NOMO-1 (cell line): ENCODE results near the gene TRIM31.
A peak's percentile ranks its signal among the peaks of the same experiment; 100 is the strongest.

Experiments
- DNase-seq, 2 experiments: peaks; one replicate each; lab custom pipeline; 2025; ENCODE audit not compliant: unreplicated experiment in 2 of 2; lab: John Stamatoyannopoulos, UW

Gene TRIM31

GRCh38 chr6:30113003-30113759 lies at the start of gene TRIM31:
Gene TRIM31 (minus strand): TSS chr6:30113090. CDS start chr6:30112805, 285 bp downstream.
- no peak for DNase-seq

- no peak for DNase-seq
Observed at GRCh38 chr6:30162265-30163089, 49.6 kb upstream of the TRIM31 start.

- DNase-seq: no peak
Observed at GRCh38 chr6:30160785-30161531, 48.1 kb upstream of the TRIM31 start, which contains the start of gene TRIM10. Gene TRIM10 (minus strand): TSS chr6:30161211. CDS start chr6:30160858, 353 bp downstream.

- DNase-seq: no peak
Observed at GRCh38 chr6:30160008-30160784, 47.3 kb upstream of the TRIM31 start.

GRCh38 chr6:30158475-30159040 lies 45.7 kb upstream of the TRIM31 start:
- no peak for DNase-seq

- peak in 1 of 2 experiments; percentile 32 for DNase-seq
Observed at GRCh38 chr6:30157999-30158398, 45.1 kb upstream of the TRIM31 start.

- DNase-seq: no peak
Observed at GRCh38 chr6:30157581-30157980, 44.7 kb upstream of the TRIM31 start.

GRCh38 chr6:30156774-30157173 lies 43.9 kb upstream of the TRIM31 start:
- DNase-seq: no peak

- no peak for DNase-seq
Observed at GRCh38 chr6:30156262-30156599, 43.3 kb upstream of the TRIM31 start.

GRCh38 chr6:30155520-30156261 lies 42.8 kb upstream of the TRIM31 start:
- DNase-seq: no peak

GRCh38 chr6:30154709-30155519 lies 42.0 kb upstream of the TRIM31 start:
- no peak for DNase-seq

- no peak for DNase-seq
Observed at GRCh38 chr6:30154061-30154460, 41.2 kb upstream of the TRIM31 start.

- DNase-seq: no peak
Observed at GRCh38 chr6:30152910-30153610, 40.2 kb upstream of the TRIM31 start.

GRCh38 chr6:30152016-30152673 lies 39.3 kb upstream of the TRIM31 start:
- no peak for DNase-seq

- DNase-seq: no peak
Observed at GRCh38 chr6:30151580-30151979, 38.7 kb upstream of the TRIM31 start.

- no peak for DNase-seq
Observed at GRCh38 chr6:30150671-30151395, 37.9 kb upstream of the TRIM31 start.
